GM11168 (cell line): ENCODE results near the gene DGLUCY.
"Not testable (repeated sequence)": the region's sequence is repeated elsewhere in the genome, so short reads cannot be mapped to it uniquely, and the experiment has no call there.

Experiments
- in situ Hi-C: fragments of 300-500 bp; cut with MboI; formaldehyde crosslinking; loops from one replicate; pipeline ENCODE4 v1.12.0; 2022; ENCODE audit warnings: low sequenced_read_pairs; ENCODE audit not compliant: unreplicated experiment

DGLUCY gene

GRCh38 chr14:91228112-91229004 is 114.5 kb downstream of the DGLUCY start:
- in situ Hi-C loops = no loop called here

GRCh38 chr14:91229005-91229382 is 115.1 kb downstream of the DGLUCY start:
- in situ Hi-C loops = no loop called here

GRCh38 chr14:91229743-91230200 is 115.9 kb downstream of the DGLUCY start:
- in situ Hi-C loops = no loop called here

- in situ Hi-C loops = no loop called here
These were observed 116.6 kb downstream of the DGLUCY start for GRCh38 chr14:91230397-91231035.

GRCh38 chr14:91231446-91231845 is 117.6 kb downstream of the DGLUCY start:
- in situ Hi-C loops = no loop called here

- in situ Hi-C loops = no loop called here
These were observed 118.2 kb downstream of the DGLUCY start for GRCh38 chr14:91232052-91232451.

- in situ Hi-C loops = no loop called here
These were observed 118.7 kb downstream of the DGLUCY start for GRCh38 chr14:91232603-91233002.

- in situ Hi-C loops = no loop called here
These were observed 120.3 kb downstream of the DGLUCY start for GRCh38 chr14:91233936-91234790.

- in situ Hi-C loops = no loop called here
These were observed 120.9 kb downstream of the DGLUCY start for GRCh38 chr14:91234791-91235114.

GRCh38 chr14:91235841-91236240 is 122.0 kb downstream of the DGLUCY start:
- in situ Hi-C loops = no loop called here

GRCh38 chr14:91237219-91237618 is 123.3 kb downstream of the DGLUCY start:
- in situ Hi-C loops = no loop called here

- in situ Hi-C loops = no loop called here
These were observed 124.2 kb downstream of the DGLUCY start for GRCh38 chr14:91238085-91238484.

- in situ Hi-C loops = no loop called here
These were observed 124.8 kb downstream of the DGLUCY start for GRCh38 chr14:91238661-91239060.

- in situ Hi-C loops = no loop called here
These were observed 128.0 kb downstream of the DGLUCY start for GRCh38 chr14:91241863-91242262.

GRCh38 chr14:91242635-91243034 is 128.8 kb downstream of the DGLUCY start:
- in situ Hi-C loops = no loop called here

- in situ Hi-C loops = no loop called here
These were observed 129.2 kb downstream of the DGLUCY start for GRCh38 chr14:91243074-91243471.

GRCh38 chr14:91244501-91244901 is 130.6 kb downstream of the DGLUCY start, which contains the start of gene GPR68:
TSS of gene GPR68 (minus strand) at chr14:91244704. CDS start at chr14:91235050, 9,654 bp downstream.
- in situ Hi-C loops = no loop called here

- in situ Hi-C loops = no loop called here
These were observed 131.2 kb downstream of the DGLUCY start for GRCh38 chr14:91245029-91245428.

- in situ Hi-C loops = not testable (repeated sequence)
These were observed 131.7 kb downstream of the DGLUCY start for GRCh38 chr14:91245616-91246015.

GRCh38 chr14:91246051-91246852 is 132.4 kb downstream of the DGLUCY start:
- in situ Hi-C loops = no loop called here
